ENCODE data around the gene ENTPD7.

The ENTPD7 gene

DNA sequence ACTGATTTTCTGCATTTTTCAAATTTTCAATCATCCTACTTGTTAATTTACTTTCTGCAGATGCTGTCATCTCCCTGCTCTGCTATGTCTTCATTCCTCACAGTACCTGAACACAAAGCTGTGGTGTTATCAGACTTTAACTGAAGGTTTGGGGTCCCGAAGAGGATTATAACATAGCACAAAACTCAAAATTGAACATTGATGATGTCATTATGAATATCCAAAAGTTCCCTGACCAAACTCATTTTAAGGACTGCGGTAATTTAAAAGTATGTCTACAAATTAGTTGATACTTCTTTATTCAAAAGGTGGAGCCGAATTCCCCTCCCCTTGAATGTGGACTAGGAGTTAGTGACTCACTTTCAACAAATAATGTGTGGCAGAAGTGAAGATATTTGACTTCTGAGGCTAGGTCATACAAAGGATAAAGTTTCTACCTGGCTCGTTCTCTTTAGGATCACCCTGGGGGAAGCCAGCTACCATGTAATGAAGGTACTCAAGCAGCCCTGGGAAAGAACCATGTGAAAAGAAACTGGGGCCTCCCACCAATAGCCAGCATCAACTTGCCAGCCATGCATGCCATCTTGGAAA, 6.4 kb upstream of the ENTPD7 start:
- FAIRE-seq = no peak

- no peak for FAIRE-seq
Measured at GRCh38 chr10:99654390-99655175, 4.7 kb upstream of the ENTPD7 start.

GRCh38 chr10:99656199-99657064, 2.9 kb upstream of the ENTPD7 start:
- FAIRE-seq = no peak

DNA sequence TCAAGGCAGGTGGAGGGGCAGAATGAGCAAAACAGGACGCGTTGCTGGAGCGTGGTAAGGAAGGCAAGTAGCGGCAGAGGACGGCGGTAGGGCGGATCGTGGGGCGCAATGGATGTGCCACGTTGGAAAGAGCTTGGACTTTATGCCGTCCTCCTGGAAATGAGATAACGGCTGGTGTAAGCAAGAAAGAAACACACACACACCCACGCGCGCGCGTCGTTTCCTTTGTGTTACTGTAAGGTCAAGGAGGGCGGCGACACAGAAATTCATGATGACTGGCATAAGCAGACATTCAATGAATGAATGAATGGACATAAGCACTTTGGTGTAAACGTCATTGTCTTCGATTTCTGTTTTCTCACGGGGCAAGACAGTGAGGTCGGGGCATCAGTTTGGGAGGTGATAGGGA, 683 bp upstream of the ENTPD7 start:
- FAIRE-seq = no peak

DNA sequence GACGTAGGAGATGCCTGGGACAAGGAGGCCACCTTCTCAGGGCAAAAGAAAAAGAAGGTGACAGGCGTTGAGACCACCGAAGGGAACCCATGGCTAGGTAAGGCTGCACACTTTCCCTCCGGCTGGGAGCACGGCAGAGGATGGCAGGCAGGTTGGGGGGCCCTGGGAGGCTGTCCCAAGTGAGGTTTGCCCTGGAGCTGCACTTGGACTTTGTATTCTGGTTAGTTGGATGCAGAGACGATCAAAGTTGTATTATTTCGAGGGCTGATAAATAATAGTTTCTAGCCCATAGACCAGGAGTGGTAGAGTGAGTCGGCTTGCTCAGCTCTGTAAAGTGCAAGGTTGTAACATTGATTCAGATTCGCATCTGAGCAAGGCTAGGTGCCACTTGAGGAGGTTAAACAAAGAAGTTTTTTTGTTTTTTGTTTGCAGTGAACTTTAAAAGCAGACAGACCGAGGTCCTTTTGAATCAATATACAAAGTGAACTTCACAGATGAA, 608 bp downstream of the ENTPD7 start:
- no peak for FAIRE-seq

GRCh38 chr10:99660662-99661376, 1.5 kb downstream of the ENTPD7 start:
- no peak for FAIRE-seq

- no peak for FAIRE-seq
Measured at GRCh38 chr10:99661377-99661763, 2.1 kb downstream of the ENTPD7 start.

DNA sequence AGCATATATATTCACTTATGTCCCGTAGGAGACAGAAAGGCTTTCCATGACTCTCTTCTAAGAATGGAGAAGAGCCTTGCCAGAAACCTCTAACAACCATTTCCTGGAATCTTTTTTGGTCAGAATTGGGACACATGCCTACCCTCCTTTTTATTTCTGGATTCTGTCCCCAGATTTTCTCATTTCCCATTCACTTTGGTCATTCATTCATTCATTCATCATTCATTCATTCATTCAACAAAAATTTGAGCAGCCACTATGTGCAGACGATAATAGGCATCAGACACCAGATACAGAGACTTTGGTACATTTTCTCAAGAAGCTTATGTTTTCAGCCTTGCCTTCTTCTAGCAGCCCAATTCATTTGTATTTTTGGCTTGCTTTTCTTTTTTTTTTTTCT, 6.0 kb downstream of the ENTPD7 start:
- FAIRE-seq = no peak

DNA sequence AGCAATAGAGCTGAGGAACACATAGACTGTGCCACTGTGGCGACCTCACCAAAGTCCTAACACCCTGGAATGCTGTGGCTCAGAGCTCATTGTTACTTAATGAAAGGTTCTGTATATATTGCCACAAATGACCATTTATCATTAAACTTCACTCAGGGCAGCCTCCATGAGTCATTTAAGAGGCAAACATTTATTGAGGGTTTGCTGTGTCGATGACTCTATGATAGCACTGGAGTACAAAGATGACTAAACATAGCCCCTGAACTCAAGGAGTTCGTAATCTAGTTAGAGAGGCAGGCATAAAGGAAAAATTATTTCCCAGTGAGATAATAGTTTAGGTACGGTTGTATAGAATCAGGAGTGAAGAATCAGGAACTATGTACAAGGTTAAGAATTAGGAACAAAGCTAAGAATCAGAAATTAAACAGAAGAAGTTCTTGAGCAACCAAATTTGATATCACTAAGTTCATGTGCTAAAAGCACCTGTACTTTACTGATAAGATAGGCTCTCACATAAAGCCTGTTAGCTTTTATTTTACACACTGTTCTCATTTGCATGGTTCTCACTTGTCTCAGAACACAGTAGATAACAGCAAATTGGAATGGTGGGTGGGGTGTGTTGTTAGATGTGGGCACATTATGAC, 7.9 kb downstream of the ENTPD7 start:
- FAIRE-seq = no peak

DNA sequence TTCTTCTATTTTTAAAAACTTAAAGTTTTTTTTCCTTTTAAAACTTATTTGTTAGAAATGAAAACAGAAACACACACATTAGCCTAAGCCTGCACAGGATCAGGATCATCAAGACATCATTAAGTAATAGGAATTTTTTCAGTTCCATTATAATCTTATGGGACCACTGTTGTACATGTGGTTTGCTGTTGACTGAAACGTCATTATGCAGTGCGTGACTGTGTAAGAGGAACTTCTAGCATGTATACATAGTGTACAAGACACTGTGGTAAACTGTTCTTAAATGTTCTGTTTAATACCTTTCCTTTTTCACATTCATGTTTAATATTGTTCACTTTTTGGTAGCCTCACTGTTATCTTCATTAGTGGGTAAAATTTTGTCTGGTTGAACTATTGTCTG, 12.1 kb downstream of the ENTPD7 start:
- no peak for FAIRE-seq

DNA sequence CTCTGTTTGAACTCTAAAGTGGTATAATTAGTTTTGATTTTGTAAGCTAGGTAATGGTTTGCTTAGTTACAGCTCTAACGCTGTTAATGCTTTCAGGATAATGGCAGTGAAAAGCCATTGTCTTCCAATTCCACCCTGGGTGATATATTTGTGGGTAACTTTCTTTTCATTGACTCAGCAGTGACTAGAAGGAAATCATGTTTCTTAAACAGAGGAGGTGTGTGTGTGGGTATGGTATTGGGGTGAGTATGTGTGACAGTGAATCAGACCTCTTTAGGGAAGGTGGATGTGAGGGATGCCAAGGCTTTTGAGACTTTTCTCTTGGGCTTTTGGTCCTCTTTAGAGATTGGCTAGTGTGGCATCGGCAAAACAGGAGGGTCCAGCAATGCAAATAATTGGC, 13.6 kb downstream of the ENTPD7 start:
- FAIRE-seq = no peak

- no peak for FAIRE-seq
Measured at GRCh38 chr10:99673492-99673891, 14.2 kb downstream of the ENTPD7 start.

- no peak for FAIRE-seq
Measured at GRCh38 chr10:99674762-99675161, 15.5 kb downstream of the ENTPD7 start.

GRCh38 chr10:99676426-99676825, 17.1 kb downstream of the ENTPD7 start:
- FAIRE-seq = no peak

GRCh38 chr10:99676895-99677294, 17.6 kb downstream of the ENTPD7 start:
- no peak for FAIRE-seq

- no peak for FAIRE-seq
Measured at GRCh38 chr10:99678921-99679320, 19.6 kb downstream of the ENTPD7 start.

- FAIRE-seq = no peak
Measured at GRCh38 chr10:99681553-99681952, 22.2 kb downstream of the ENTPD7 start.

DNA sequence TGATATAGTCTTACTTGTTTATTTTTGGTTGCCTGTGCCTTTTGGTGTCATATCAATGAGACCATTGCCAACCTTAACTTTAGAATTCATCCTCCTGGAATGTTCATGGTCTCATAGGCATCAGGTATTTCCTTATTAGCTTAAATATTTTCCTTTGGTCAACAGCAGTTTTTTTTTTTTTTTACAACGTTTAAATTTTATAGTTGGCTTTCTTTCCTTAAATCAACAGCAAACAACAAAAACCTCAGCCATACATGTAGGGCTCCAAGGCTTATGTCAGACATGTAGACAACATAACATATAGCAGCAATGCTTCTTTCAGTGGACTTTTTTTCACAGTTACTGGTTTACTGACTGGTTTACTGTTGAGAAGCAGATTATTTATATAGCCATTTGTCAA, 22.7 kb downstream of the ENTPD7 start:
- peak; percentile 65 for FAIRE-seq

DNA sequence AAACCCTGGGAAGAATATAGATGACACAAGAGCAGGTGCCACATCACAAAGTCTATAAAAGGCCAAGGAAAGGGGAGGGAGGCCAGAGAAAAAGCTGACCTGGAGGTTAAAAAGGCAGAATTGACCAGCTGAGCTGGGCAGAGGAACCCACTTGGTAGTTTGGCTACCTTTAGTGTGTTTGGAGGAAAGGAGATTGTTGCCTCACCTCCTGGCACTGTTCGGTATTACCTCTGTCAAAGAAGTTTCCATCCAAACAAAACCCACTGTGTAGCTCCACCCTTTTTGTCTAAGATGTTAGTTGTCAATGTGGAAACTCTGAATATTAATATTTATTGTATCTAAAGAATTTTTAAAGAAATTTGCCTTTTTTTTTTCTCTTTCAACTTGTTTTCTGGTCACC, 23.4 kb downstream of the ENTPD7 start:
- no peak for FAIRE-seq

GRCh38 chr10:99685597-99685967, 26.3 kb downstream of the ENTPD7 start:
- FAIRE-seq = no peak

- no peak for FAIRE-seq
Measured at GRCh38 chr10:99689461-99689860, 30.2 kb downstream of the ENTPD7 start.

DNA sequence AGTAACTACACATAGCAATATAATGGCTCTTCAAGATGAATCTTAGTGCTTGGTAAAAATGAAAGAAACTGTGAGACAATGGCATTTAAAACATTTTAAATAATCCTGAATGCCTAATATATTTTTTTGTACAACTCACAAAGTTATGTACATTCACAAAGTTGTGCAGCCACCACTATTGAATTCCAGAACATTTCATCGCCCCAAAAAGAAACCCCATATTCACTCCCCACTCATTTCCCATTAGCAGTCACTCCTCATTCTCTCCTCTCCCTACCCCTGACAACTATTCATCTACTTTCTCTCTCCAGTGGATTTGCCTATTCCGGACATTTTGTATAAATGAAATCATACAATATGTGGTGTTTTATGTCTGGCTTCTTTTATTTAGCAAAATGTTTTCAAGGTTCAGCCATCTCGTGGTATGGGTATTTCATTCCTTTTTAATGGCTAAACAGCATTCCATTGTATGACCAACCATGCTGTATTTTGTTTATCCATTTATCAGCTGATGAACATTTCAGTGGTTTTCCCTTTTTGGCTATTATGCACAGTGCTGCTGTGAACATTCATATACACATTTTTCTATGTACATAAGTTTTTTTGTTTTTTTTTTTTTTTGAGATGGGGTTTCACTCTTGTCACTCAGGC, 34.7 kb downstream of the ENTPD7 start:
- no peak for FAIRE-seq
